SK-N-SH (cell line): ENCODE measurements around the gene DCD. TPM values are rescaled to one million over a fixed set of nuclear protein-coding genes. Genes with fewer than 3 reads are reported as not detected.

Experiments
- CTCF ChIA-PET: fragments of 300-600, 350-600 bp; formaldehyde crosslinking; extraction: SDS; loops from one replicate; lab custom pipeline; 2021; lab: Yijun Ruan, JAX
- POLR2A ChIA-PET: fragments of 350-600 bp; sonication (Branson Sonifier 250); formaldehyde crosslinking; extraction: SDS; loops from one replicate; lab custom pipeline; 2020; ENCODE audit warnings: antibody characterized with exemption, inconsistent platforms; lab: Yijun Ruan, JAX
- DNase-seq: peaks from one replicate; pipeline ENCODE4 v3.0.0; 2012
- H2AFZ ChIP-seq: fragments of 200-600 bp; sonication (generic); 2 replicates; pipeline ENCODE4 v1.8.1; 2016; ENCODE audit warnings: antibody characterized with exemption, mild to moderate bottlenecking, low read depth
- H3F3A ChIP-seq: fragments of 200-600 bp; sonication (generic); replicated peaks from 2 replicates; pipeline ENCODE3; 2016; ENCODE audit warnings: antibody characterized with exemption, mild to moderate bottlenecking; ENCODE audit not compliant: insufficient read depth
- H3K27ac ChIP-seq, 2 experiments: fragments of 200-500 bp in 1 of 2; fragments of 200-600 bp in 1 of 2; sonication (Bioruptor generic) in 1 of 2; sonication (generic), shearing (Covaris generic) in 1 of 2; 2 replicates each; pipeline versions ENCODE4 v1.5.1 to v1.6.1; 2014 to 2016; ENCODE audit warnings: low read depth in 2 of 2, inconsistent platforms in 1 of 2, low read length in 1 of 2, mild to moderate bottlenecking in 1 of 2, mixed read lengths in 1 of 2
- H3K27me3 ChIP-seq: fragments of 200-600 bp; sonication (generic), shearing (Covaris generic); 2 replicates; pipeline ENCODE4 v1.6.1; 2016; ENCODE audit warnings: mixed run types; ENCODE audit not compliant: insufficient read depth
- H3K36me3 ChIP-seq, 2 experiments: fragments of 200-500 bp in 1 of 2; fragments of 200-600 bp in 1 of 2; sonication (Bioruptor generic) in 1 of 2; sonication (generic) in 1 of 2; replicated peaks in 1 of 2; 2 replicates each; pipeline versions ENCODE3 to v1.5.1; 2014 to 2016; ENCODE audit warnings: low read length in 1 of 2, mild to moderate bottlenecking in 1 of 2; ENCODE audit not compliant: insufficient read depth in 2 of 2, control insufficient read depth in 1 of 2
- H3K4me1 ChIP-seq, 2 experiments: fragments of 200-500 bp in 1 of 2; fragments of 200-600 bp in 1 of 2; sonication (Bioruptor generic) in 1 of 2; sonication (generic), shearing (Covaris generic) in 1 of 2; 2 replicates each; pipeline versions ENCODE4 v1.5.1 to v1.6.1; 2014 to 2016; ENCODE audit warnings: low read depth in 1 of 2, low read length in 1 of 2, mixed run types in 1 of 2; ENCODE audit not compliant: insufficient read depth in 2 of 2, control insufficient read depth in 1 of 2
- H3K4me2 ChIP-seq: fragments of 200-600 bp; sonication (generic), shearing (Covaris generic); 2 replicates; pipeline ENCODE4 v1.6.1; 2017; ENCODE audit warnings: mixed run types
- H3K4me3 ChIP-seq, 2 experiments: fragments of 200-500 bp in 1 of 2; fragments of 200-600 bp in 1 of 2; sonication (Bioruptor generic) in 1 of 2; sonication (generic), shearing (Covaris generic) in 1 of 2; 2 replicates each; pipeline versions ENCODE4 v1.5.1 to v1.8.1; 2014 to 2016; ENCODE audit warnings: low read depth in 2 of 2, inconsistent platforms in 1 of 2, low read length in 1 of 2, mild to moderate bottlenecking in 1 of 2, mixed read lengths in 1 of 2, moderate library complexity in 1 of 2
- H3K79me2 ChIP-seq: fragments of 200-600 bp; sonication (generic); 2 replicates; pipeline ENCODE4 v1.8.1; 2017; ENCODE audit warnings: mild to moderate bottlenecking; ENCODE audit not compliant: insufficient read depth
- H3K9ac ChIP-seq: fragments of 200-600 bp; sonication (generic); 2 replicates; pipeline ENCODE4 v1.6.1; 2017; ENCODE audit warnings: mixed run types
- H3K9me2 ChIP-seq: fragments of 200-600 bp; sonication (generic); 2 replicates; pipeline ENCODE4 v1.6.1; 2017; ENCODE audit warnings: mixed run types
- H3K9me3 ChIP-seq: fragments of 200-600 bp; sonication (generic); 2 replicates; pipeline ENCODE4 v1.6.1; 2017; ENCODE audit warnings: mixed run types, mild to moderate bottlenecking, moderate library complexity
- H4K20me1 ChIP-seq: fragments of 200-600 bp; sonication (generic); 2 replicates; pipeline ENCODE4 v1.6.1; 2017; ENCODE audit warnings: mild to moderate bottlenecking, mixed run types; ENCODE audit not compliant: insufficient read depth
- ELF1 ChIP-seq: IDR thresholded peaks from 2 replicates; pipeline ENCODE4 v1.4.0; 2012
- FOSL2 ChIP-seq: IDR thresholded peaks from 2 replicates; pipeline ENCODE4 v1.4.0; 2012; ENCODE audit warnings: low read depth, mild to moderate bottlenecking, moderate library complexity, borderline replicate concordance
- FOXJ3 ChIP-seq: sonication (generic); formaldehyde crosslinking; IDR thresholded peaks from 2 replicates; pipeline ENCODE4 v1.5.1; 2020; ENCODE audit warnings: mild to moderate bottlenecking, missing genetic modification reagents
- FOXM1 ChIP-seq: IDR thresholded peaks from 2 replicates; pipeline ENCODE4 v1.4.0; 2012; ENCODE audit warnings: low read depth, mild to moderate bottlenecking
- GABPA ChIP-seq: IDR thresholded peaks from 2 replicates; pipeline ENCODE4 v1.4.0; 2012; ENCODE audit warnings: low read depth, mild to moderate bottlenecking
- GATA2 ChIP-seq: sonication (generic); formaldehyde crosslinking; IDR thresholded peaks from 2 replicates; pipeline ENCODE4 v1.5.0; 2020; ENCODE audit warnings: mild to moderate bottlenecking, missing genetic modification reagents
- JUND ChIP-seq: IDR thresholded peaks from 2 replicates; pipeline ENCODE4 v1.4.0; 2012
- NFIC ChIP-seq: IDR thresholded peaks from 2 replicates; pipeline ENCODE4 v1.4.0; 2012; ENCODE audit warnings: borderline replicate concordance
- POLR2AphosphoS5 ChIP-seq: IDR thresholded peaks from 2 replicates; pipeline ENCODE4 v1.6.1; 2012; ENCODE audit warnings: low read depth, low read length
- RAD21 ChIP-seq: IDR thresholded peaks from 2 replicates; pipeline ENCODE4 v1.6.1; 2012; ENCODE audit warnings: mild to moderate bottlenecking, low read length
- RCOR1 ChIP-seq: fragments of 150-350 bp; IDR thresholded peaks from 2 replicates; pipeline ENCODE4 v1.6.1; 2017; ENCODE audit warnings: antibody characterized with exemption, low read length
- RXRA ChIP-seq: IDR thresholded peaks from 2 replicates; pipeline ENCODE4 v1.4.0; 2012; ENCODE audit warnings: low read depth, mild to moderate bottlenecking, borderline replicate concordance
- SIN3A ChIP-seq: IDR thresholded peaks from 2 replicates; pipeline ENCODE4 v1.6.1; 2012; ENCODE audit warnings: low read depth, mild to moderate bottlenecking, low read length, moderate library complexity, borderline replicate concordance
- TCF12 ChIP-seq: IDR thresholded peaks from 2 replicates; pipeline ENCODE4 v1.4.0; 2012
- YY1 ChIP-seq: IDR thresholded peaks from 2 replicates; pipeline ENCODE4 v1.4.0; 2012; ENCODE audit warnings: low read depth, mild to moderate bottlenecking
- WGBS: methylation state at CpG from one replicate; pipeline ENCODE4 v1.1.6; 2017; ENCODE audit warnings: low lambda C conversion rate; 5-methylcytosine and 5-hydroxymethylcytosine counted together
- polyA plus RNA-seq, 3 experiments: library from polyadenylated mRNA; depleted of rRNA; stranded (reverse); fragments of >200 nt; gene quantifications; 2 replicates each; pipeline ENCODE4 v1.2.3, GENCODE V29; 2012
- TF ChIP-seq, protein P1 (sequence below): IDR thresholded peaks from 2 replicates; pipeline ENCODE4 v1.4.0; 2012; ENCODE audit warnings: low read depth, borderline replicate concordance
- TF ChIP-seq, protein P2 (sequence below): fragments of 150-350 bp; IDR thresholded peaks from 2 replicates; pipeline ENCODE4 v1.6.1; 2016; ENCODE audit warnings: mild to moderate bottlenecking, low read depth, low read length
- TF ChIP-seq, protein P3 (sequence below): IDR thresholded peaks from 2 replicates; pipeline ENCODE4 v1.4.0; 2012; ENCODE audit warnings: low read depth

Gene DCD
- polyA plus RNA-seq, 1 of the 3 experiments (the other 2 are of a cell fraction) = not detected

DNA sequence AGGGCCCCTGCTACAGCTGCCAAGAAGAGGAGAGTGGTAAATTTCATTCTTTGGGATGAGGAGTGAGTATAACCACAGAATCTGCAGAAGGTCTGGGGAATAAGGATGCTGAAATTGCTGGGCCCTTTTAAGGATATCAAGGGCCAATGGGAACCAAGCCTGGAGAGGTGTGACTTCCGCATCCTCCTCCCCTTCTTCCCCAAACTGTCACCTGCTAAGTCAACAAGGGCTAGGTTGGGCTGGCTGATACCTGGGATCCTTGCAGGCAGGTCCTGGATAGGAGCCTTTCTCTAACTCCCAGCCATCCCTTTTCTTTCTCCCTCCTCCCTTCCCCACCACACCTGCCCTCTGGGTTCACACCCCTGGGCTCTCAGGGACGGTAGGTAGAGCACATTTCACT is 13.4 kb downstream of the DCD start, which contains the start of gene LACRT:
LACRT (minus strand) TSS at position 101 of the 400 bp plus-strand sequence; CDS start at position 47, 54 bp downstream.
- CTCF ChIA-PET = no interaction called here
- Histone ChIP-seq H4K20me1 (no peaks in the 10 kb centered on the region), H3K27ac (no peak within 1 kb of the TSS), H3K9me3 (no peaks in the 10 kb centered on the region), H3K9ac (no peak within 1 kb of the TSS), H3K4me3 (no peak within 1 kb of the TSS), H3F3A (no peaks in the 10 kb centered on the region), H2AFZ (no peak within 1 kb of the TSS), H3K4me1 (no peaks in the 10 kb centered on the region), H3K27me3 (peaks cover 11% of the 10 kb centered on the region; the same call in 1 of the 2 replicates), H3K36me3 (no peaks in the 10 kb centered on the region), H3K79me2 (no peaks in the 10 kb centered on the region), H3K9me2 (no peaks in the 10 kb centered on the region), H3K4me2 (no peak within 1 kb of the TSS)
- TF ChIP-seq RXRA (no peak), ELF1 (no peak), TCF12 (no peak), FOXM1 (no peak)
- TF ChIP-seq, protein P1, sequence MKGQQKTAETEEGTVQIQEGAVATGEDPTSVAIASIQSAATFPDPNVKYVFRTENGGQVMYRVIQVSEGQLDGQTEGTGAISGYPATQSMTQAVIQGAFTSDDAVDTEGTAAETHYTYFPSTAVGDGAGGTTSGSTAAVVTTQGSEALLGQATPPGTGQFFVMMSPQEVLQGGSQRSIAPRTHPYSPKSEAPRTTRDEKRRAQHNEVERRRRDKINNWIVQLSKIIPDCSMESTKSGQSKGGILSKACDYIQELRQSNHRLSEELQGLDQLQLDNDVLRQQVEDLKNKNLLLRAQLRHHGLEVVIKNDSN = no peak
- 8% methylated on average over 2 of the region's 2 CpGs for WGBS
- DNase-seq = no peak
- POLR2A ChIA-PET = no interaction called here

DNA sequence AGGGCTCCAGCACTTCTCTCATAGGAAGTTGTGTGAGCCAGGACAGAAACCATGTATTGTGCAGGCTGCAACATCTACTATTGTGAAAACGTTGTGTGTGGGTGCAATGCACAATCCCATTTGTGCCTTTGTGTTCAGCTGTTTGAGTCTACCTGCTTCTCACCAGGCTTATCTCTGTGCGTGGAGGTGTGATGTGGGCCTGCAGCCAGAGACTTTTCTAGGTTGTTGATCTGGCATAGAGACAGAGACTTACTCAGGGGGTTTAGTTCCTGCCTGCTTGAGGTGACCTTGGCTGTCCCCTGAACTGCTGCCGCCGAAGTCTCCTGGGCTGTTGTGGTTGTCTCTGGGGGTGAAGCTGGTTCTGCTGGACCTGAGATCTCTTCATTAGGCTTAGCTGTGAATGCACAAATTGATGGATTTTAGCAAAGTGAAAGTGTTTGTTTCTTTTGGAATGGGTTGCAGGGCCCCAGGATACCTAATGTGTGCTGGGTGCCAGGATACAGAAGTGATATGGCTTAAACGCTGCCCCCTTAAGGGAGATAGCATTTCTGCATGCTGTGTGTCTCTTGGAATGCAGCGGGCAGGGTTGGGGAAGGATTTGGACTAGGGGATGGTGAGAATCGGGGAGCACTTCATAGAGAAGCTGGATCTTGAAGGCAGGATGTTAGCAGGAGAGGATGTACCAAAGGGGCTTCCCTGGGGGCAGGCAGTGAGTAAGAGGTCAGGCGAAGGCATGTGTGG is 16.0 kb downstream of the DCD start:
- no peaks in the 10 kb centered on the region for H3K9me3 ChIP-seq
- no peak for DNase-seq
- no peaks in the 10 kb centered on the region for H3K79me2 ChIP-seq
- H2AFZ ChIP-seq = no peak overlapping the region
- no peak overlapping the region for H3K4me3 ChIP-seq
- no peaks in the 10 kb centered on the region for H3K36me3 ChIP-seq
- no peaks in the 10 kb centered on the region for H3K9me2 ChIP-seq
- 19% methylated on average over 8 of the region's 8 CpGs for WGBS
- no peak overlapping the region for H3K9ac ChIP-seq
- ChIA-PET CTCF (interaction anchor here (1.5 to 1.6 kb wide), 2 partner anchors 9 to 52 kb away, joined by 3 to 5 read pairs; no protein-coding TSS in a partner anchor), POLR2A (no interaction called here)
- no peaks in the 10 kb centered on the region for H4K20me1 ChIP-seq
- H3F3A ChIP-seq = no peaks in the 10 kb centered on the region
- H3K4me1 ChIP-seq = no peaks in the 10 kb centered on the region
- no peak for TF ChIP-seq RCOR1
- TF ChIP-seq, protein P2, sequence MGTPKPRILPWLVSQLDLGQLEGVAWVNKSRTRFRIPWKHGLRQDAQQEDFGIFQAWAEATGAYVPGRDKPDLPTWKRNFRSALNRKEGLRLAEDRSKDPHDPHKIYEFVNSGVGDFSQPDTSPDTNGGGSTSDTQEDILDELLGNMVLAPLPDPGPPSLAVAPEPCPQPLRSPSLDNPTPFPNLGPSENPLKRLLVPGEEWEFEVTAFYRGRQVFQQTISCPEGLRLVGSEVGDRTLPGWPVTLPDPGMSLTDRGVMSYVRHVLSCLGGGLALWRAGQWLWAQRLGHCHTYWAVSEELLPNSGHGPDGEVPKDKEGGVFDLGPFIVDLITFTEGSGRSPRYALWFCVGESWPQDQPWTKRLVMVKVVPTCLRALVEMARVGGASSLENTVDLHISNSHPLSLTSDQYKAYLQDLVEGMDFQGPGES = no peak
- H3K27ac ChIP-seq = no peak overlapping the region
- H3K4me2 ChIP-seq = no peak overlapping the region
- peaks cover 11% of the 10 kb centered on the region; the same call in 1 of the 2 replicates for H3K27me3 ChIP-seq

DNA sequence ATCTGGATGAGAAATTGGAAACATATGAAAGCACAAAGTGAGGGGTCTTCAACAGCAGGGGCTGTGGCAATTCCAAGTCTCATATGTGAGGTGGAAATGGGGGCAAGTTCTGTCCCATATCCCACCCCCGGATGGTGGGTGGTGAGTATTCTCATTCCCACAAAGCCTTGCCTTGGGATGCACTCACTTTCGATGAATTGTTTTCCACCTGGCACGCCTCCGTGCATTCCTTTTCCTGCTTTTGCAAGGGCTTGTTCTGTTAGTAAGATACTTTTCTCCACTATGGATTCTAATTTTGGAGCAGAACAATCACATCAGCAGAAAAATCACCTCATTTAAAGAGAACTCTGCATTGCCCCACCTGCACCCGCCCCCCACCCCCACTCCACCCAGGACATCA is 16.6 kb downstream of the DCD start:
- no peak for DNase-seq
- no peaks in the 10 kb centered on the region for H3K9me3 ChIP-seq
- H3K4me2 ChIP-seq = no peak overlapping the region
- CTCF ChIA-PET = interaction anchor here (1.5 to 1.6 kb wide), 2 partner anchors 8 to 52 kb away, joined by 3 to 5 read pairs; no protein-coding TSS in a partner anchor
- 10% methylated on average over 5 of the region's 5 CpGs for WGBS
- no peak overlapping the region for H3K27ac ChIP-seq
- no peaks in the 10 kb centered on the region for H3K9me2 ChIP-seq
- no peak overlapping the region for H2AFZ ChIP-seq
- H3K79me2 ChIP-seq = no peaks in the 10 kb centered on the region
- H3K4me3 ChIP-seq = no peak overlapping the region
- no peaks in the 10 kb centered on the region for H3K36me3 ChIP-seq
- no peaks in the 10 kb centered on the region for H3K4me1 ChIP-seq
- no peaks in the 10 kb centered on the region for H3F3A ChIP-seq
- no peaks in the 10 kb centered on the region for H4K20me1 ChIP-seq
- H3K9ac ChIP-seq = no peak overlapping the region
- H3K27me3 ChIP-seq = peaks cover 11% of the 10 kb centered on the region; the same call in 1 of the 2 replicates
- POLR2A ChIA-PET = no interaction called here
- TF ChIP-seq RAD21 (no peak), SIN3A (no peak), RCOR1 (no peak), JUND (no peak), POLR2AphosphoS5 (no peak), GATA2 (CRISPR knock-in tag) (no peak), TCF12 (no peak), FOSL2 (no peak), FOXJ3 (CRISPR knock-in tag) (no peak), GABPA (no peak), NFIC (no peak), YY1 (no peak)
- TF ChIP-seq, protein P3, sequence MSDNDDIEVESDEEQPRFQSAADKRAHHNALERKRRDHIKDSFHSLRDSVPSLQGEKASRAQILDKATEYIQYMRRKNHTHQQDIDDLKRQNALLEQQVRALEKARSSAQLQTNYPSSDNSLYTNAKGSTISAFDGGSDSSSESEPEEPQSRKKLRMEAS = no peak
